Ishikawa (cell line): Measurements from ENCODE around the gene HK2.

Experiments
- EGR1 ChIP-seq: IDR thresholded peaks from 2 replicates; pipeline ENCODE4 v1.6.1; 2012
- EP300 ChIP-seq: IDR thresholded peaks from 2 replicates; pipeline ENCODE4 v1.6.1; 2012; ENCODE audit warnings: borderline replicate concordance
- MAX ChIP-seq: IDR thresholded peaks from 2 replicates; pipeline ENCODE4 v1.6.1; 2012
- NFIC ChIP-seq: IDR thresholded peaks from 2 replicates; pipeline ENCODE4 v1.6.1; 2012
- TAF1 ChIP-seq: IDR thresholded peaks from 2 replicates; pipeline ENCODE4 v1.6.1; 2012; ENCODE audit warnings: low read depth, mild to moderate bottlenecking
- YY1 ChIP-seq: IDR thresholded peaks from 2 replicates; pipeline ENCODE4 v1.6.1; 2012; ENCODE audit warnings: low read depth
- ZBTB7A ChIP-seq: IDR thresholded peaks from 2 replicates; pipeline ENCODE4 v1.6.1; 2012; ENCODE audit warnings: low read depth
- TF ChIP-seq, protein P1 (sequence below): IDR thresholded peaks from 2 replicates; pipeline ENCODE4 v1.6.1; 2012
- TF ChIP-seq, protein P2 (sequence below): IDR thresholded peaks from 2 replicates; pipeline ENCODE4 v1.6.1; 2012; ENCODE audit warnings: low read depth, mild to moderate bottlenecking

- TF ChIP-seq, protein P1, sequence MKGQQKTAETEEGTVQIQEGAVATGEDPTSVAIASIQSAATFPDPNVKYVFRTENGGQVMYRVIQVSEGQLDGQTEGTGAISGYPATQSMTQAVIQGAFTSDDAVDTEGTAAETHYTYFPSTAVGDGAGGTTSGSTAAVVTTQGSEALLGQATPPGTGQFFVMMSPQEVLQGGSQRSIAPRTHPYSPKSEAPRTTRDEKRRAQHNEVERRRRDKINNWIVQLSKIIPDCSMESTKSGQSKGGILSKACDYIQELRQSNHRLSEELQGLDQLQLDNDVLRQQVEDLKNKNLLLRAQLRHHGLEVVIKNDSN, result no peak
- TF ChIP-seq EP300, result no peak
- no peak for TF ChIP-seq NFIC
- TF ChIP-seq, protein P2, sequence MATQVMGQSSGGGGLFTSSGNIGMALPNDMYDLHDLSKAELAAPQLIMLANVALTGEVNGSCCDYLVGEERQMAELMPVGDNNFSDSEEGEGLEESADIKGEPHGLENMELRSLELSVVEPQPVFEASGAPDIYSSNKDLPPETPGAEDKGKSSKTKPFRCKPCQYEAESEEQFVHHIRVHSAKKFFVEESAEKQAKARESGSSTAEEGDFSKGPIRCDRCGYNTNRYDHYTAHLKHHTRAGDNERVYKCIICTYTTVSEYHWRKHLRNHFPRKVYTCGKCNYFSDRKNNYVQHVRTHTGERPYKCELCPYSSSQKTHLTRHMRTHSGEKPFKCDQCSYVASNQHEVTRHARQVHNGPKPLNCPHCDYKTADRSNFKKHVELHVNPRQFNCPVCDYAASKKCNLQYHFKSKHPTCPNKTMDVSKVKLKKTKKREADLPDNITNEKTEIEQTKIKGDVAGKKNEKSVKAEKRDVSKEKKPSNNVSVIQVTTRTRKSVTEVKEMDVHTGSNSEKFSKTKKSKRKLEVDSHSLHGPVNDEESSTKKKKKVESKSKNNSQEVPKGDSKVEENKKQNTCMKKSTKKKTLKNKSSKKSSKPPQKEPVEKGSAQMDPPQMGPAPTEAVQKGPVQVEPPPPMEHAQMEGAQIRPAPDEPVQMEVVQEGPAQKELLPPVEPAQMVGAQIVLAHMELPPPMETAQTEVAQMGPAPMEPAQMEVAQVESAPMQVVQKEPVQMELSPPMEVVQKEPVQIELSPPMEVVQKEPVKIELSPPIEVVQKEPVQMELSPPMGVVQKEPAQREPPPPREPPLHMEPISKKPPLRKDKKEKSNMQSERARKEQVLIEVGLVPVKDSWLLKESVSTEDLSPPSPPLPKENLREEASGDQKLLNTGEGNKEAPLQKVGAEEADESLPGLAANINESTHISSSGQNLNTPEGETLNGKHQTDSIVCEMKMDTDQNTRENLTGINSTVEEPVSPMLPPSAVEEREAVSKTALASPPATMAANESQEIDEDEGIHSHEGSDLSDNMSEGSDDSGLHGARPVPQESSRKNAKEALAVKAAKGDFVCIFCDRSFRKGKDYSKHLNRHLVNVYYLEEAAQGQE, result no peak
- no peak for TF ChIP-seq MAX
- TF ChIP-seq TAF1, result no peak
- no peak for TF ChIP-seq ZBTB7A
- no peak for TF ChIP-seq EGR1
- no peak for TF ChIP-seq YY1
These were observed 47.8 kb downstream of the HK2 start for GRCh38 chr2:74881626-74882298.
